ENCODE data around the gene MRPL39. TPM values are rescaled to one million over a fixed set of nuclear protein-coding genes. Genes with fewer than 3 reads are reported as not detected.

MRPL39 gene
- total and polyA plus RNA-seq, 8 donors, result 2.9 to 65.6 (median 31.5) TPM; not detected in 1

DNA sequence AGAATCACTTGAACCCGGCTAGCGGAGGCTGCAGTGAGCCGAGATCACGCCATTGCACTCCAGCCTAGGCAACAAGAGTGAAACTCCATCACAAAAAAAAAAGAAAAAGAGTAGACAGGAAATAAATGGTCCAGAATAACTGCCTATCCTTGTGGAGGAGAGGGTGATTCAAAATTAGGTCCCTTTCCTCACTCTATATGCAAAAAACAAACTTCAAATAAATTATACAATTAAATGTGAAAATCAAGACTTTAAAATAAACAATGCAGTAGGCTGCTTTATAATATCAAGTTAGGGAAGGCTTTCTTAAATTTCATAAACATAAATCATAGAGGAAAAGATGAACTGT is 26.4 kb downstream of the MRPL39 start:
- Histone ChIP-seq H3K36me3 (peaks cover 0 to 29% (median 23%) of the 10 kb centered on the region in 4 donors), H3K4me3 (no peak overlapping the region), H3K4me1 (no peaks in the 10 kb centered on the region), H3K9me3 (no peaks in the 10 kb centered on the region), H3K27me3 (no peaks in the 10 kb centered on the region), H3K27ac (no peak overlapping the region)
- intact Hi-C loops (cut with DNase I; ENCODE audit: low total_unique reads), result no loop called here
- no peak for DNase-seq
- WGBS, 5 donors, result 95 to 100% (median 97%) methylated on average over 4 of the region's 4 CpGs
- TF ChIP-seq POLR2A (IDR thresholded peaks at IDR 0.05) (no peak), POLR2AphosphoS5 (IDR thresholded peaks at IDR 0.05) (no peak), EP300 (IDR thresholded peaks at IDR 0.05) (no peak)
- TF ChIP-seq, protein P1, sequence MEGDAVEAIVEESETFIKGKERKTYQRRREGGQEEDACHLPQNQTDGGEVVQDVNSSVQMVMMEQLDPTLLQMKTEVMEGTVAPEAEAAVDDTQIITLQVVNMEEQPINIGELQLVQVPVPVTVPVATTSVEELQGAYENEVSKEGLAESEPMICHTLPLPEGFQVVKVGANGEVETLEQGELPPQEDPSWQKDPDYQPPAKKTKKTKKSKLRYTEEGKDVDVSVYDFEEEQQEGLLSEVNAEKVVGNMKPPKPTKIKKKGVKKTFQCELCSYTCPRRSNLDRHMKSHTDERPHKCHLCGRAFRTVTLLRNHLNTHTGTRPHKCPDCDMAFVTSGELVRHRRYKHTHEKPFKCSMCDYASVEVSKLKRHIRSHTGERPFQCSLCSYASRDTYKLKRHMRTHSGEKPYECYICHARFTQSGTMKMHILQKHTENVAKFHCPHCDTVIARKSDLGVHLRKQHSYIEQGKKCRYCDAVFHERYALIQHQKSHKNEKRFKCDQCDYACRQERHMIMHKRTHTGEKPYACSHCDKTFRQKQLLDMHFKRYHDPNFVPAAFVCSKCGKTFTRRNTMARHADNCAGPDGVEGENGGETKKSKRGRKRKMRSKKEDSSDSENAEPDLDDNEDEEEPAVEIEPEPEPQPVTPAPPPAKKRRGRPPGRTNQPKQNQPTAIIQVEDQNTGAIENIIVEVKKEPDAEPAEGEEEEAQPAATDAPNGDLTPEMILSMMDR (IDR thresholded peaks at IDR 0.05), result no peak

DNA sequence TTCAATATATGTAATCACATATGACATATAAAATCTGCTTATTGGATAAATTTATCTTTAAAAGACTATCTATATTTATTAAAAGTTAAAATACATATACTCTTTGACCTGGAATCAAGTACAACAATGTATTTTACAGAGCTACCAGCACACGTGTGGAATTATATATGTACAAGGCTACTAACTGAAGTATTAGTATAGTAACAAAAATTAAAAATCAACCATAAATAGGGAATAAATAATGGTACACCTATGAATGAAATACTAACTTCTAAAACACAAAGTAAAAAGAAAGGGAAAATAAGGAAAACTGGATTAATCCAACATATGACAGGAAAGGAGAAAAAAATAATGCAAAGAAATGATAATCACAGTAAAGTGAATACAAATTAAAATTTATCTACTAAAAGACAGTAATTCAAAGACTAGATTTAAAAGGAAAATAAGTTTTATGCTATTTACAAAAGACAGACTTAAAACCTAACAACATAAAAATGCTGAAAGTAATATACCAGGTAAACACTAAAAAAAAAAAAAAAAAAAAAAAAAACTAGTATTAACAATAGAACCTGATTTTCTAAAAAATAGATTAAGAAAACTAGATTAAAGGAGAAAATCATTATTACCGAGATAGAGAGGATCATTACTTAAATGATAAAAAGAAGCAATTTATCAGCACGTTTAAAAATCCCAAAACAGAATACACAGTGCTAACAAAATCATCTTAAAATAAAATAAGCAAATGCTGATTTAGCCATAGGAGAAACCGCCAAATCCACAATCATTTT is 27.9 kb downstream of the MRPL39 start:
- Histone ChIP-seq H3K27me3 (no peaks in the 10 kb centered on the region), H3K36me3 (peaks cover 0 to 22% (median 14%) of the 10 kb centered on the region in 4 donors), H3K4me3 (no peak overlapping the region), H3K27ac (no peak overlapping the region), H3K4me1 (no peaks in the 10 kb centered on the region), H3K9me3 (no peaks in the 10 kb centered on the region)
- TF ChIP-seq POLR2AphosphoS5 (IDR thresholded peaks at IDR 0.05) (no peak), EP300 (IDR thresholded peaks at IDR 0.05) (no peak), POLR2A (IDR thresholded peaks at IDR 0.05) (no peak)
- TF ChIP-seq, protein P1 (IDR thresholded peaks at IDR 0.05), result no peak
- 60 to 67% (median 66%) methylated on average over 4 of the region's 4 CpGs for WGBS, 5 donors
- intact Hi-C loops (cut with DNase I; ENCODE audit: low total_unique reads), result no loop called here
- no peak for DNase-seq

DNA sequence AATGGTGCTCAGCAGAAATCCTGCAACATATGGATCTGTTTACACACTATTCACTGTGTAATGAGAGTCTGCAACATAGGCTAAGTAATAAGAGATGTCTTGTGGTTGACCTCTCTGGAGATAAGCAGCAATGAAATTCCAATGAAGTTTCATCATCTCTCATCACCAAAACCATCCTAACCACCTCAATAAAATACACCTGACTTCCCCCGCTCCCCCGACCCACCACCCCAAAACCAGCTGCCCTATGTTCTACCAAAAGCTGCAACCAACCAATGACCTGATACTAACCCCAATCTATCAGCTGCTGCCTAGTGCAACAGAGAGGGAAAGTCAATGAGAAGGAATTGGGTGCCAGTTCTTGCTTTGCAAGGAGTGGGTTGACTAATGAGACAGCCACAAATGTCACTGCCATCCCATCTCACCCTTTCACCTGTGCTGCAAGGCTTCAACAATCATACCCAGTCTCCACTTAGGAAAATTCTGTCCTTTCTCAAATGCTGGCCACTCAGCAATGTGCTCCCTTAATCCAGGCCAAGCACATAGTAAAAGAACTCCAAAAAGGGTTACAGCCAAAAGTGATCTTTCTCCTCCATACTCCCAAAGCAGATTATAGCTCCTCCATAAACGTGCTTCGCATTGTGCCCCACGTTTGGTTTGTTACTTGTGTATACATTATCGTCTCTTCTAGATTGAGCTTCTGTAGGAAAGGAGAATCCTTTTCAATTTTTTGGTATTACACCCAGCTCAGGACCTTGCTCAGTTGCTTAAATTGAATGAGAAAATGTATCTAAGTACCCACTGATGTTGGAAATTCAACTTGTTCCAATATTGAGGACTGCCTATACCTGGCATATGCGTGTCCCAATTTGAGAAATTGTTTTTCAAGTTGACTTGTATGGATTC is 29.0 kb downstream of the MRPL39 start:
- intact Hi-C loops (cut with DNase I; ENCODE audit: low total_unique reads), result no loop called here
- no peaks in the 10 kb centered on the region for H3K27me3 ChIP-seq
- 91 to 92% (median 92%) methylated on average over 7 of the region's 7 CpGs for WGBS, 5 donors
- no peak for DNase-seq
- no peak overlapping the region for H3K4me3 ChIP-seq
- H3K36me3 ChIP-seq, result peaks cover 0 to 22% (median 14%) of the 10 kb centered on the region in 4 donors
- no peaks in the 10 kb centered on the region for H3K9me3 ChIP-seq
- no peak overlapping the region for H3K27ac ChIP-seq
- peaks cover 0 to 9% (median 0%) of the 10 kb centered on the region in 4 donors for H3K4me1 ChIP-seq
- TF ChIP-seq POLR2AphosphoS5 (IDR thresholded peaks at IDR 0.05) (no peak), POLR2A (IDR thresholded peaks at IDR 0.05) (no peak), EP300 (IDR thresholded peaks at IDR 0.05) (no peak)
- TF ChIP-seq, protein P1 (IDR thresholded peaks at IDR 0.05), result no peak

DNA sequence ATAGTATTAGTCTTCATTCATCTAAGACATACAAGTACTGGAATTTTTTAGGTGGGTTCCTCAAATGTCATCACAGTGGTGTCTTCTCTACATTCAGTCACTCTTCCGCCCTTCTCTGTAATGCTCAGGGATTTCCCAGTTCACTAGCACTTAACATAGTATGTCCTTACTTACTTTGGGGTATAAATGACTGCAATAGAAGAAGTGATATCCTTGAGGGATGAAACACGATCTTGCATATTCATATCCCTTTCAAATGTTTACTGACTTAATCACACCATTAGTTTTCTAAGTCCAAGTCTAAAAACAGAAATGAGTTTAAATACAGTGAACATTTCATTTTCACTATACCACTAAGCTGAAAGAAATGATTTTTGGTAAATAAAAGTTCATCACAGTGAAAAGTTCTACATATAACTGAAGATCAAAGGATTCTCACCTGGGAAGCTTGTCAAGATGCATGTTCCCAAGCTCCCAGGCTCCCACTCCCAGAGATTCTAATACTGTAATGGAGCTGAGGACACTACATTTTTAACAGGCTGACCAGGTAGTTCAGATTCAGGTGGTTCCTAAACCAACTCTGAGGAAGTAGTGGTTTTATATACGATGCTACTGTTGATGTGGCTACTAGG is 29.7 kb downstream of the MRPL39 start:
- no peaks in the 10 kb centered on the region for H3K27me3 ChIP-seq
- no peak for TF ChIP-seq POLR2AphosphoS5 (IDR thresholded peaks at IDR 0.05)
- no peak for TF ChIP-seq EP300 (IDR thresholded peaks at IDR 0.05)
- TF ChIP-seq POLR2A (IDR thresholded peaks at IDR 0.05), result no peak
- TF ChIP-seq, protein P1 (IDR thresholded peaks at IDR 0.05), result no peak
- no peak overlapping the region for H3K4me3 ChIP-seq
- peaks cover 0 to 9% (median 0%) of the 10 kb centered on the region in 4 donors for H3K4me1 ChIP-seq
- no peak overlapping the region for H3K27ac ChIP-seq
- intact Hi-C loops (cut with DNase I; ENCODE audit: low total_unique reads), result no loop called here
- no peak for DNase-seq
- 79 to 91% (median 89%) methylated on average over 3 of the region's 3 CpGs for WGBS, 5 donors
- H3K9me3 ChIP-seq, result no peaks in the 10 kb centered on the region
- H3K36me3 ChIP-seq, result peaks cover 0 to 21% (median 12%) of the 10 kb centered on the region in 4 donors
